ENCODE measurements around the gene PHACTR1.
A peak's percentile ranks its signal among the peaks of the same experiment; 100 is the strongest.
"Not testable (repeated sequence)": the region's sequence is repeated elsewhere in the genome, so short reads cannot be mapped to it uniquely, and the experiment has no call there.

Gene PHACTR1

DNA sequence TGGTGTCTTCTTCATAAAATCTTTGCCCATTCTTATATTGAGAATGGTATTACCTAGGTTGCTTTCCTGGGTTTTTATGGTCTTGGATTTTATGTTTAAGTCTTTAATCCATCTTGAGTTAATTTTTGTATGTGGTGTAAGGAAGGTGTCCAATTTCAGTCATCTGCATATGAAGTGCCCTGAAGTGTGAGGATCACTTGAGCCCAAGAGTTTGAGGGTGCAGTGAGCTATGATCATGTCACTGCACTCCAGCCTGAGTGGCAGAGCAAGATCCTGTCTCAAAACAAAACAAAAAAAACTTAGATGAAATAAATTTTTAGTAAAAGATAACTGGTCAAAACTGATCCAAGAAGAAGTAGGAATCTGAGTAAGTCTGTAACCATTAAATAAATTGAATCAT lies 396.4 kb downstream of the PHACTR1 start:
- no peak for DNase-seq (ENCODE audit: low spot score)

DNA sequence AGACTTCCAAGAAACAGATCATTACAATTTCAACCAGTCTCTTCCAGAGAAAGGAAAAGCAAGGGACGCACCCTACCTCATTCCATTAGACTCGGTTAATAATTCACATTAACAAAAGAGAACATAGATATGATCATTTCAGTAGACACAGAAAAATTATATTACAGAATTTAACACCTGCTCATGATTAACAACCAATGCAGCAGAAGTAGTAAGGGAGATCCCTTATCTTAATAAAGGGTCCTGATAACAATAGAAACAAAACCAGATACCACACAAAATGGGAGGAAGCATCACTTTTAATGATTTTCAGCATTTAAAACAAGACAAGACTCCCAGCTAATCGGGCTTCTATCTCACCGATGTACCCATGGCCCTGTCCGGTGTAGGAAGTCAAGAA lies 396.8 kb downstream of the PHACTR1 start:
- DNase-seq (ENCODE audit: low spot score), result no peak

DNA sequence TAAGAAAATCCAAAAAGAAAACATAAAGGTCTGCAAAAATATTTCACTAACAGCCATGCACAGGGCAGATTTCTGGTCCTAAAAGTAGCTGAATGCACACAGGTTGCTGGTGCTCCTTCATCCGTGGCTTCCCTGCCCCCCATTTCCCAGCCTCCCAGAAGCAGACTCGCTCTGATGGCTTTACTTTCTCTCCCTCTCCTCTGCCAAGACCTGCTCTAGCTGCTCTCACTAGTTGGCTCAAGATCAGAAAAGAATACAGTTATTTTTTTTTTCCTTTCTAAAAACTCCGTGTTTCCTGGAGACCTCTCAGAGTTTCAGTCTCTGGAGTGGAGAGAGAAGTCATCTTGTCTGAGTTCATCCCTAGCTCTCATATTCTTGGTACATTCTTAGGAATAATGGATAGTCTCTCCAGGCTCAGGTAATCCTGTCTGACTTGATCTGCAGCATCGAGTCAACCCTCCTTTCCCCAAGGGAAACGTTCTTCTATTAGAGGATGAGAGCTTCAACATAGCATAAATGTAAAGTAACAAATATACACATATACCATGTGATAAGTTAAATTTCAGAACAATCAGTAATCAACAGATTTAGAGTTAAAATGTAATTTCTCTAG lies 397.5 kb downstream of the PHACTR1 start:
- no peak for DNase-seq (ENCODE audit: low spot score)

DNA sequence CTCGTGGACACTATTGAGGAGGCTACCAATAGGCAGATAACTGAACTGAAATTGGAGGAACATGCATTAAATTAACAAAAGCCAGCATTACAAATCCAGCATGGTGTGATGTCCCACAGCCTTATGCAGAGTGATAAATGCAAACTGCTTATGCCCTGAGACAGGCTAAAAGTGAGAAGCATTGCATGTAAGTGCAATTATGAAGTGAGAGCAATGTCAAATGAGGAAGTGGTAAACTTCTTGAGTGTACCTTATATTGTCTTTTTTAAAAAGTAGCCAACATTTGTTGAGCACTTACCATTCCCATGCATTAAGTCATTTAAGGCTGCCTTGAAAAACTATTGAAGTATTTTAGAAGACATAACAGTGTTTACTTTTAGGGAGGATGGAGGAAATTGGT lies 399.6 kb downstream of the PHACTR1 start:
- peak; percentile 5 for DNase-seq (ENCODE audit: low spot score)

DNA sequence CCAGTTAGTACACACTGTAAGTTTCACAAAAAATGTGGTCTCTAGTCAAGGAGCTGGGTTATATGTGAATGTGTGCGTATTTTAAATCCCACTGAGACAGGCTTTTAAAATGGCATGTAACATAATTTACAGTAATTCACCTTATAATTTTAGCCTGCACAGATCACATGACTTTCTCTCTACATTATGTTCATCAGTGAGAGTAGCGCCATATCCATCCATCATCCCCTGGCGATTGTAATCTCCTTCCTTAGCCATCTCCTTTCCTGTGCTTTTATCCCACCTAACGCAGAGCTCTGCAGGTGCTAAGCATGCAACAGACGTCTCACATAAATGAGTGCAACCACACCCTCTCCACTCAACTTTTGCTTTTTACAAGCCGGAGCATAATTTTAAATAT lies 401.0 kb downstream of the PHACTR1 start:
- no peak for DNase-seq (ENCODE audit: low spot score)

DNA sequence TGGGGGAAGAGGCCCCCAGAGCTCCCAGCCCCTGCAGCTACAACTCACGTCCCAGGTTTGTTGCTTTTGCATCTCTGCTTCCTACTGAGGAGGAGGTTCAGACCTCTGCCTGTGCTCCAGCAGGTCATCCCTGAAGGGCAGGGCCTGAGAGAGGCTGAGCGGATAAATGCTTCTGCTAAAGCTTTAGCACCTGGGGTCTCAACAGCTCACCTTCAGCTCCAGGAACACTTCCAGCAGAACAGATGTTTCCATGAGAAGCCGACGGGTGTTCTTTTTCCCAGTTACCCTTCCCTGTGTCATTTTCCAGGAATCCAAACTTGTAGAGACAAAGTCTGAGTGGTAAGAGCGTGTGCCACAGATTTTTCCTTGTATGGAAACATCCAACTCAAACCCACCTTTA lies 403.0 kb downstream of the PHACTR1 start:
- DNase-seq (ENCODE audit: low spot score), result no peak

DNA sequence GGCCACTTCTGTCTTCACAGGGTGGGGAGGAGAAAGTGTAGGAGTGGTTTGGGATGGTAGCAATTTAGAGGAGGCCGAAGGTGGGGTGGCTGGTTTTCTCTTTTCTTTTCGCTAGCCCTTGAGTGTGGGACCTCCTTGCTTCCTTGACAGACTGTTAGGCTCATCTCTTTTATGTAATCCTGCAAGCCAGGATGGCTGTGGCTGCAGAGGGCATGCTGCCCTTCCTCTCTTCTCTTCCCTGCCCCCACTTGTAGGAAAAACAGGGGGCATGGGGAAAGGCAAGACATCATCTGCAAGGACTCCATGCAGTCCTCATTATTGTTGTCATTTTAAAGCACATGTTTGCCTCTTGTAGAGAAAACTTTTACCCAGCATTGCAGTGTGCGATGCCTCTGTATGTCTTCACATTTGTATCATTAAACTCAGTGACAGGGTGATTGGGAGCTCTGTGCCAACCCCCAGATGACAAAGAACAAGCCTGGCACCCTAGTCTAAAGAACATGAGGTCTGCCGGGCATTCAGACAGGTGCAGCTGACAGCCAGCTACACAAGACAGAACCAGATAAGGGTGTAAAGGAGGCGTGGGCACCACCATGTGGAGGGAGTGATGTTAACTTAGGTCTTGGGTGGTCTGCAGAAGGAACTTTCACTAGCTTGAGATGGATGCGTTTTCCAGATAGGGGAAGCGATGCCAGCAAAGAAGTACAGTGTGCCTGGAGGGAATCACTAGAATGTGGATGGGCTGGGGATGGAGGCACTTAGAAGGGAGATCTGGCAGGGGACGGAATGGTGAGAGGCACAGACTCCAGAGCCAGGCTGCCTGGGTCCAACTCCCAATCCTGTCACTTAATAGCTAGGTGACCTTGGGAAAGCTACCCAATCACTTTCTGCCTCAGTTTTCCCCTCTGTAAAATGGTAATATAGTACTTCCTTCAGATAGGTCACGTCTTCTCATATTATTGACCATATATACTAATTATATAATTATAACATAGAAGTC lies 404.2 kb downstream of the PHACTR1 start:
- peak; percentile 11 for DNase-seq (ENCODE audit: low spot score)

DNA sequence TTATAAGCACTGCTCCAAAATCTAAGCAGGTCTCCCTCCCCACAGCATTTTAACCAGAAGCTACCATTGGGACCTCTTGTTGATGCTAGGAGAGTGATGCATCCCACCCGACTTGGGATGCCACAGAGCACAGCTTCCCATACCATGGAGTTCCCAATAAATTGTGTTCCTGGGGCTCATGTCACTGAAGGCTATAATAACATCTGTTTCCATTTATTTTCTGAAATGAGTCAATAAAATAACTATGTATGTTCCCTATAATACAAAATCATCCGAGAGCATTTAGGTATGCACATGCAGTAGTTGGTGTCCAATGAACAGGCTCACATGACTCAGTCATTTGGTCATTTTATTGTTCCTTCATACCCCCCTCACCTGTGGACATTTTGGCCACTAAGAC lies 407.6 kb downstream of the PHACTR1 start:
- no peak for DNase-seq (ENCODE audit: low spot score)

DNA sequence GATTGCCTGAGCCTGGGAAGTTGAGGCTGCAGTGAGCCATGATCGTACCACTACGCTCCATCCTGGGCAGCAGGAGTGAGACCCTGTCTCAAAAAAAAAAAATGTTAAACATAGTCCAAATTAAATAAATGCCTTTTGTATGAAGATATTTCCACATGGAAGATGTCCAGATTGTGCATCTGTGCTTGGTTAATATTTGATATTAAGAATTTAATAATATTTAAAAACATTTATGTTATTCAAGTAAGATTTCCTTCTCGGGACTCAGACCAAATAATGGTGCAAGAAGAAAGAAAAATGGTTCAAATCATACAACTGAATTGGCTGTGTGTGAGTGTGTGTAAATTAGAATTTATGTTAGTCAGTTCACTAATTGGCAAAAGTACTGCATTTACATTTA lies 409.3 kb downstream of the PHACTR1 start:
- DNase-seq (ENCODE audit: low spot score), result no peak

DNA sequence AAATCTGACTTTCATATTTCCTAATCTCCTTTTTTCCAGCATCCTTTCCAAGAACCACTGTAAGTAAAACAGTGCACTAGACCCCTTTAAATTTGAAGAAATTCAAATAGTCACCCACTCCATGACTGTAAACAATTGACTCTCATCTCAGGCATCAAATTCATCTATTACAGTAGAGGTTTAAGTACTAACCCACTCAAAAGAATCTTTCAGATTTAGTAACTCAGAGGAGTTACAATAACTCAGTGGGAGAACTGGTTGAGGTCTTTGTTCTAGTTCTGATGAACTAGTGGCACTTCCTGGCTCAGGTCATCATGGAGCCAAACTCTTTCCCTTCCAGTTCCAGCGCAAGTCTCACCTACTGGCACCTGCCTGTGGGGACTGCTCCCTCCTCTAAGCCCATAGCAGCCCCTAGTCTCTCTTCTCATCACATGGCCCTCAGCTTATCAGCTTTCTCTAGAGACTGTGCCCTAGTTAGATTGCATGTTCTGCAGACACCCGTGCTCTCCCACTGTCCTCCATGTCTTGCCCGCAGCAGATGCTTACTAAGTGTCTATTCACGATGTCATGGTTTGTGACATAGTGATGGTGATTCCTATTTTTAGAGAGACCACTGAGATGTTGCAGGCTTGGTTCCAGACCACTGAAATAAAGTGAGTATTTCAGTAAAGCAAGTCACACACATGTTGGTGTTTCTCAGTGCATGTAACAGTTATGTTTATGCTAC lies 415.5 kb downstream of the PHACTR1 start:
- no peak for DNase-seq (ENCODE audit: low spot score)

DNA sequence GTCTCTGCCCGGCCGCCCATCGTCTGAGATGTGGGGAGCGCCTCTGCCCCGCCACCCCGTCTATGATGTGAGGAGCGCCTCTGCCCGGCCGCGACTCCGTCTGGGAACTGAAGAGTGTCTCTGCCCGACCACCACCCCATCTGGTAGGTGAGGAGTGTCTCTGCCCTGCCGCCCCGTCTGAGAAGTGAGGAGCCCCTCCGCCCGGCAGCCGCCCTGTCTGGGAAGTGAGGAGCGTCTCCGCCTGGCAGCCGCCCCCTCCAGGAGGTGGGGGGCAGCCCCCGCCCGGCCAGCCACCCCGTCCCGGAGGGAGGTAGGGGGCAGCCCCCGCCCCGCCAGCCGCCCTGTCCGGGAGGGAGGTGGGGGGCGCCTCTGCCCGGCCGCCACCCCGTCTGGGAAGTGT lies 417.3 kb downstream of the PHACTR1 start:
- DNase-seq (ENCODE audit: low spot score), result not testable (repeated sequence)

DNA sequence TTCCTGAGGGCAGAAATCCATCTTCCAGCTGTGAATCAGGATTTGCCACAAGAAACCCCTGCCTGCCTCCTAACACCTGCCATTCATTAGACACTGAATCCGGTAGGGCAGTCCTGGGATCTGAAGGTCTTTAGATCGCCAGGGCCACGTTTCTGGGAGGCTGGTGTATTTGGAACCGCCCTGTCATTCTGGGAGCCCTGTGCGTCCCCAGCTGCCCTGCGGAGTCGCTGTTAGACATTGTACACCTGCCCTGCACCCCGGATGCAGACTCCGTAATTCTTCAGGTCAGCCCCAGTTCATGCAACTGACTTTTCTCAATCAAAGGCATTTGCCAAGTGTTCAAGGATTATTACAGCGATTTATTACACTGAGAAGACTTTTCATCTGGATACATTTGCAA lies 418.6 kb downstream of the PHACTR1 start:
- no peak for DNase-seq (ENCODE audit: low spot score)

DNA sequence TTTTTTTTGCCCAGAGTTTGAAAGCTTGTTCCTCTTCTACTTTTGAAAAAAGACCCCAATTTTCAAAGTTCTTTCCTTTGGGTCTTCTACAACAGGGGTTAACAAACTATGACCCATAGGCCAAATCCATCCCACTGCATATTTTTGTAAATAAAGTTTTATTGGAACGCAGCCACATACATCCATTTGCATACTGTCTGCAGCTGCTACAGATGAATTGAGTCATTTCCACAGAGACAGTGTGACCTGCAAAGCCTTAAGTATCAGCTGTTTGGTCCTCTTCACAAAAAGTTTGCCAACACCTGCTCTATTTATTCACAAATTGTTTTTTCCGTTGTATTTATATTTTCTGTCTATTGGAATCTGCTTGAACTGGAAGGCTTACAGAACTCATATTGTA lies 422.6 kb downstream of the PHACTR1 start:
- peak; percentile 76 for DNase-seq (ENCODE audit: low spot score)

DNA sequence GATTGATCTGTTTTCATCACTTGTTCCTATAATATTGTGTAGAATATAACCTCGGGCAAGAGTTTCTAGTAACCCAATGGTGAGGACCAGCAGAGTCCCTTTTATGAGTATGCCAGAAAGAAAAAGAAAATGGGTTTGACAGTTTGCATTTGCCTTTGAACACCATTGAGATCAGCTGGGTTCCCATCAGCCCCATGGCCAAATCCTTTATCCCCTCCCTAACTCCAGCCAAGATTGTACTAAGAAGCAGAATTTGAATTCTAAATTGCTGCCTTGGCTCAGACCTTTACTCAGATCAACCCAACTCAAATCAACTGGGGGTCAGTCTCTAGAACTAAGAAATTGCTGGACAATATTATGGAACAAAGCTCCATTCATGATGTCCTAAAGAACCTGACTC lies 424.4 kb downstream of the PHACTR1 start:
- DNase-seq (ENCODE audit: low spot score), result no peak

DNA sequence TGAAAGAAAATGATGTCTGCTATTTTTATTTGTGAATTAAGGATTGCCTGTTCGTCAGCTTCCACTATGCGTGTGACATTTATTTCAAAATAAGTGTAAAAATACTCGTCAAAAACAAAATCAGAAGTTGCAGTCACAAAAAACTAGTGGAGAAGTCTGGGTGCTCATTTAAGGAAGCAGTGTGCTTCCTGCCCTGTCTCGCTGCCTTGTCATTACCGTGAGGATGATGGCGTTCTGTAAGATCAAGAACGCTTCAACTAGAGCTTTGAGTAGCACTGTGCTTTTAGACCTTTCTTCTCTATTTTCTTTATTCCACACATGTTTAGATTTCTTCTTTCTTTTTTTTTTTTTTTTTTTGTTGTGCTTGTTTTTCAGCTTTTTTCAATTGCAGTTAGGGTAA lies 424.8 kb downstream of the PHACTR1 start:
- DNase-seq (ENCODE audit: low spot score), result no peak

DNA sequence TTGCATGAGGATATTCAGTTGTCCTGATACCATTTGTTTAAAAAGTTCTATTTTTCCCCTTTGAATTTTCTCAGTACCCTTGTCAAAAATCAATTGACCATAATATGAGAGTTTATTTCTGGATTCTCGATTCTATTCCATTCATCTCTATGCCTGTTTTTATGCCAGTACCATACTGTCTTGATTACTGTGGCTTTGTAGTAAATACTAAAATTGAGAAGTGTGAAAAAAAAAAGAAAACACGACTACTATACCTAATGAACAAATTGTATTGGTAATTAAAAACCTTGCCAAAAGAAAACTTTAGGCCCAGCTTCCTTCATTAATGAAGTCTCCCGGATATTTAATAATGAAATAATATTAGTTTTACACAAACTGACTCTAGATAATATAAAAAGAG lies 426.0 kb downstream of the PHACTR1 start:
- DNase-seq (ENCODE audit: low spot score), result no peak

DNA sequence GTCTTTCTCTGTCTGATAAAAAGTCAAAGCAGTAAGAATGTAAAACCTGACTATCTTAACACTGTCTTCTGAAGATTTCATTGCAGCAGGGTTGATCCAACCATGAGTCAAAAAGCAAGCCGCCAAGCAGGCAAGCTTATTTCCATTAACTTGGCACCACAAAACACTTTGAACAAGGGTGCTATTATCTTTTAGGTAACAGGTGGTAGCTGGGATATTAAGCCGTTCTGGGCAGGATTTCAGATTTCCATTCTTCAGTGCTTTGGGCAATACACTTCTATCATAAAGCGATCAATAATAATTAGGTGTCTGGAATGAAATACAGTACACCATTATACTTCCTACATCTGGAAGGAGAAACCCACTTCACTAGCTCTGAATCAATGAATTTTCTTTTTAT lies 429.9 kb downstream of the PHACTR1 start:
- no peak for DNase-seq (ENCODE audit: low spot score)

DNA sequence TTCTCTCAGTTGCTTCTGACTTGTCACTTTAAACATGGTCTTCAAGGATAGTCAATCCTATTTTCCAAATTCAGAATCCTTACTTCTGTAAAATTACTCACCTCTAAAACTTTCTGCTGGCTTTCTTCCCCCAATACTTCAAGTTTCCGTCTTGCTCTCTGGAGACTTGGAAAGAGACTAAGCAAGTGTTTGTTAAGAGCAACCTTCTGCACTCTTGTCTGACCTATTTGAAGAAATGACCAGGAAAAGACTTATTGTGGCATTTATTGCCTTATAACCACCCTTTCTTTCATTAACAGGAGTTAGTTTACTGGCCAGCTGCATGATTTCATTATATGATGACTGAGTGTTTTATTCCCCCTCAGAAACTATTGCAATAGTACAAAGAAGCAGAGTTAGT lies 430.8 kb downstream of the PHACTR1 start:
- DNase-seq (ENCODE audit: low spot score), result no peak

DNA sequence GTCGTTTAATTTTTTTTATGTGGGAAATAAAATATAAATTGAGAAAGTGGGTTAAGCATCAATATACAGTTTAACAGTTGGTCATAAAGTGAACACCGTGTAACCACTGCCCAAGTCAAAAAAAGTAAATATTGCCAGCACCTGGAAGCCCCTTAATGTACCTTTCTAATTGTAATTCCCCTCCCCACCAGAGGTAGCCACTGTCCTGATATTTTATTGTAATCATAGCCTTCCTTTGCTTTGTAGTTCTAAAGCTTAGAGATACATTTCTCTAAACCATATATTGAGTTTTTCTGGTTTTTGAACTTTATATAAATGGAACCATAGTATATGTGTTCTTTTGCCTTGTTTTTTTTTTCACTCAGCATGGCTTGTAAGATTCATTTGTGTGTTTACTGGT lies 431.2 kb downstream of the PHACTR1 start:
- peak; percentile 24 for DNase-seq (ENCODE audit: low spot score)

DNA sequence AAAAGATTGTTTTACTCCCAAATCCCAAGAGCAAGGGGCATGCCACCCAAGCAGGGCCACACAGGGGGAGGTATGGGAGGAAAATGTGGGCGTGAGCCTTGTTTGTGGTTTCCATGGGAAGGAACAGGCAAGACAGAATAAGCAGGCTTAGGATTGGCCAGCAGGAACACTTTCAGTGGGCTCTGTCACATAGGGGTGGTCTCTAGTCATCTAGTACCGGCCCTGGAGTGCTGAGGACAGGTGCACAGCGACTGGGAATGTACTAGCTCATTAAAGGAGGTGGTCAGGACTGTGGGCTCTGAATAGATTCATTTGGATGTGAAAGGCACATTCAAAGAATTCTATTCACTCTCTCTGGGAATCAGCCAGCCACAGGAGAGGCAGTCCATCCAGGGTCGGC lies 436.2 kb downstream of the PHACTR1 start:
- no peak for DNase-seq (ENCODE audit: low spot score)

DNA sequence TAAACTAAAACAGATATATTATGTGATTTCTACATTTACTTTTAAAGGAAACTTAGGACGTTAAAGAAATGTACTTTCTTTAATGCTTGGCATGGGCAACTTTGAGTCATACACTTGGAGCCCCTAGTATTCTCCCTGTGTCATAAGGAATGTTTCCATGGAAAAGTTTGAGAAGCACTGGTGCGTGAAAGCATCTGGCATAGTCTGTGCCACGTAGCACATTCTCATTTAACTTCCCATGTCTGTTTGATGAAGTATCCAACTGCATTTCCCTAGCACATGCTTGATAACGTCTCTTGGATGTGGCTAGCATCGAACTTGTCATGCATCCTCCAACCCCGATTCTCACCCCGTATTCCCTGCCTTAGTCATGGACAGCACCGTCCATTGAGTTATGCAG lies 439.8 kb downstream of the PHACTR1 start:
- DNase-seq (ENCODE audit: low spot score), result no peak

DNA sequence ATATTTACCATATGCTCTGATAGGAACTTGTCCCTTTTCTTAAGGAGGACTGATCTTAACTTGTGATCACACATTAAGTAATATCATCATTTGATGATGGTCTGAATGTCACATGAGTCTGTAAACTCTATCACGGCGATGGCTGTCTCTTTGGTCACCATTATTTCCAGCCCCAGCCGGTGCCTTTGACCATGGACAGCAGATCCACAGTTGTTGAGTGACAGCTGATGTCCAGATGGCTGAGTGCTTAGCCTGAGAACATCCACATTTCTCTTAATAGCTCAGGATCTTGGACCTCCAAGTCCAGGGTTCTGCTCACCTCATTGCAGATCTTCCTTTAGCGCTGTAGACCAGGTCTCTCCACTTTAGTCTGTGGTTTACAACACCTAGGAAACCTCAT lies 440.7 kb downstream of the PHACTR1 start:
- no peak for DNase-seq (ENCODE audit: low spot score)

DNA sequence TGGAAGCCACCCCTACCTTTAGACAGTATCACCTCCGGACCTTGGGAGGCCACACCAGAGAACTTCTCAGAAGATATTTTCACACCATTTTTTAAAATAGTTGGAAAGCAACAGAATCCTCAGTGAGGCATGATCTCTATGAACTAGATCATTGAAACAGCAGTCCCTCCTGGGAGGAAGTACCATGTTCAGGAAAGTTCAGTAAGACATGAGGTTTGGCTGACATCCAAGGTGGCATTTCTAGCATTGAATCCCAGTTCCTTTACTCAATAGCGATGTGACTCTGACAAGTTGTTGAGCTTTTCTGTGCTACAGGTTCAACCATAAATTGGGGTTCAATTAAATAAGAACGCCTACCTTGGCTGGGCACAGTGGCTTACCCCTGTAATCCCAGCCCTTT lies 442.7 kb downstream of the PHACTR1 start:
- DNase-seq (ENCODE audit: low spot score), result no peak

Data from NAMALWA (cell line).